ENCODE data around the gene RANBP1.

DNA sequence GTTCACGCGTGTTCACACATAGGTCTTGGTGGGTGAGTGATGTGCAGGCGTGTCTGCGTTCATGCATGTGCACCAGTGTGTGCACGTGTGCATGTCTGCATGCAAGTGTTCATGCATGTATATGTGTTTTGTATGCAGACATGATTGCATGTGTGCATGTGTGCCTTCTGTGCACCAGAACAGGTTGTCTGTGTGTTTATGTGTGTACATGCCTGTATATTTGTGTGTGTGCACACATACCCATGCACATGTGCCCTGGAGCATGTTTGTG lies 20.6 kb downstream of the RANBP1 start:
- TF ChIP-seq CTCF (IDR thresholded peaks at IDR 0.05) (no peak), POLR2A (IDR thresholded peaks at IDR 0.05) (no peak), EP300 (IDR thresholded peaks at IDR 0.05) (no peak)

Measured in tibial nerve (tissue), 4 donors.